Activated naive CD4-positive, alpha-beta T cell treated with anti-CD3 and anti-CD28 coated beads, Interleukin-2, amount 50 U/mL, for 16 hours (primary cell): Measurements from ENCODE around the gene SCARF1.

Experiments
- DNase-seq: peaks from one replicate; pipeline ENCODE4 v3.0.0-alpha.2; 2020

SCARF1 gene

DNA sequence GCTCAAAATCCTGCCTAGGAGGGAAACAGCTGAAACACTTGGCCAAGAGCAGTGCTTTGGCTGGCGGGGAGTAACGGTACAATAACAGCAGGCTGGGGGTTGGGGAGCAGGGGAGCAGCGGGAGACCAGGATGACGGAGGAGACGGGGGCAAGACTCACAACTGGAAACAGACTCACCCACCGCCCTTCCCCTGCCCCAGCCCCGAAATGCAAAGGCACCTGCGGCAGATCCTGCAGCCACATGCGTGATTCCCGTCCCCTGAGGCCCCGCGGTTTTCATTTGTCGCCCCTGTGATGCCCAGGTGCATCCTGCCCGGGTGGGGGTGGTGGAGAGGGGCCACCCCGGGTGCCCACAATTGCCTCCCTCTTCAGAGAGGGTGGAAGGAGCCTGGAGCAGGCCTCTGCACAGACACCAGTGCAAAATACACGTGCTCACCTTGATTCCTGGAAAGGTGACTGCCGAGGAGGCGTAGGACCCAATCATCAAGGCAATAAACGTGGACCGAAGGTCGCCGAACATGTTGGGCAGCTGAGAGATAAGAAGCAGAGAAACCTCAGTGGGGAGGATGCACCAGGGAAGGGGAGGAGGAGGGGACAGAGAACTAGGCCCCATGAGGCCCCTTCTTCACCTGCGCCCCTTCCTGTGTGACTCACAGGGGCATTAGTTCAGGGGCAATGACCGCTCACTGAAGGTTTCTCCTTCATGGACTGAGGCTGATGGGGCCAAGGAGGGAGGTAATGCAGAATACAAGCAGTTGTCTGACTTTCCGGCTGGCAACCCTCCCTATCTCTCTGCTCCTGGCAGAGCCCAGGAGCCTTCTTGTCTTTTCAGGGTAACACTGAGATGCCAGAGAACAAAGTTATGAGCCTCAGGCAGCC, 52.5 kb downstream of the SCARF1 start:
- DNase-seq = no peak

DNA sequence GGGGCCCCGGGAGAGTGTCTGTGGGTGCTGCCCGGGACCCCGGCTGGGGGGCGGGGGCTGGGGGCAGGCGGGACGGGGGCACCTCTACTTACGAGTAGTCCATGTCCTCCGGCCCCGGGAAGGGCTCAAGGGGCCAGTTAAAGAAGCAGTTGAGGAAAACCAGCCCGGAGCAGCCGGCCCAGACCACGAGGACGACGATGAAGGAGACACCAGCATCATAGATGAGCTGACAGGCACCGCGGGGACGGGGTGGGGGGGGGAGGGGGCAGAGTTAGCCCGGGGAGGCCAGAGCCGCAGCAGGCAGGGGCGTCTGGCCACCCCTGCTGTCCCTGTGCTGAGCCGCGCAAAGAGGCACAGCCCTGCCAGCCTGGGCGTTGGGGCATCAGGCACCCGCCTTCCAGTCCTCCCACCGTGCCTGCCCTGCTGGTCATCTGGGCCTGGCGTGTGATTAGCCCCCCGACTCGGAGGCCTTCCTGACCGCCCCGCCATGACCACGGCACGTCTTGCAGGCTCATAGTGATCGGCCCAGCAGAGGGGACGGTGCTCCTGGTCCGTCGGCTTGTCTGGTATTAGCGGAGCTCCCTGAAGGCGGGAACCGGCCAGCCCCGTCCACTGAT, 54.0 kb downstream of the SCARF1 start:
- DNase-seq = no peak

DNA sequence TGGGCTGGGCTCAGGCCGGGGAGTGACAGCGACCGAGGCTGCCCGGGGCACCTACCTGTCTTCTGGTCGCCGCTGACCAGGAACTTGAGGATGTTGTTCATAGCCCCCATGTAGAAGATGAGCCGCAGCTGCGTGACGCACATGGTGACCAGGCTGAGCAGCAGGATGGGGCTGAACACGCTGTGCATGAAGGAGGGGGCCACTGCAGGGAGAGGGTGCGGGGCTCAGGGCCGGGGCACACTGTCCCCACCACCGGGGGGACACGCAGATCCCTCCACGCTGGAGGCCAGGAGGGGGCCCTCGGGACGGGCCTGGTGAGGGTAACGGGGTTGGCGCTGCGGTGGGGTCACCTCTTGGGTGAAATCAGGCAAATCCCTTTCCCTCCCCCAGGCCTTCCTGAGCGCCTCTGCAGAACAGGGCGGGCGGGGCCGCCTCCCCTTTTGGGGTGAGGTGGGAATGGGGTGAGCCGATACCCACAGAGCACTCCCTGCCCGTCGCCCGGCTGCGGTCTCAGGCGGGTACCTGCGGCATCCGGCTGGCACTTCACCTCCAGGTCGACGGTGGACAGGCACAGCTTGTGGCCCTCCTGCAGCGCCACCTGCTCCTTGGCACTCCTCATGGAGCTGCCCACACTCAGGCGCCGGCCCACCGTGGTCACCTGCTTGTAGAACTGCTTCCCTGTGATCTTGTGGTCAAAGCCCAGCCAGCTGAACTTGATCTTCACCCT, 54.6 kb downstream of the SCARF1 start:
- no peak for DNase-seq

GRCh38 chr17:1590029-1590746, 55.3 kb downstream of the SCARF1 start:
- no peak for DNase-seq

GRCh38 chr17:1588821-1589585, 56.5 kb downstream of the SCARF1 start:
- no peak for DNase-seq

GRCh38 chr17:1584167-1584566, 61.4 kb downstream of the SCARF1 start:
- no peak for DNase-seq
